RWPE1 (cell line): ENCODE data around the gene INHBB.
A peak's percentile ranks its signal among the peaks of the same experiment; 100 is the strongest.

Experiments used
- CTCF ChIA-PET: fragments of 350-600 bp; sonication (Branson Sonifier 250); formaldehyde crosslinking; extraction: SDS; loops from one replicate; lab custom pipeline; 2021; lab: Yijun Ruan, JAX
- POLR2A ChIA-PET: fragments of 400-600 bp; formaldehyde crosslinking; extraction: SDS; loops from one replicate; lab custom pipeline; 2020; ENCODE audit warnings: antibody characterized with exemption; ENCODE audit not compliant: low non-redundant PET; lab: Yijun Ruan, JAX
- DNase-seq: peaks from one replicate; pipeline ENCODE4 v3.0.0; 2012; ENCODE audit warnings: low spot score
- H3K27ac ChIP-seq: fragments of 450-650 bp; 2 replicates; pipeline ENCODE4 v1.5.1; 2017
- CTCF ChIP-seq: fragments of 450-650 bp; conservative IDR thresholded peaks from 2 replicates; pipeline ENCODE4 v1.5.1; 2017; ENCODE audit warnings: low read depth, mild to moderate bottlenecking

Gene INHBB

DNA sequence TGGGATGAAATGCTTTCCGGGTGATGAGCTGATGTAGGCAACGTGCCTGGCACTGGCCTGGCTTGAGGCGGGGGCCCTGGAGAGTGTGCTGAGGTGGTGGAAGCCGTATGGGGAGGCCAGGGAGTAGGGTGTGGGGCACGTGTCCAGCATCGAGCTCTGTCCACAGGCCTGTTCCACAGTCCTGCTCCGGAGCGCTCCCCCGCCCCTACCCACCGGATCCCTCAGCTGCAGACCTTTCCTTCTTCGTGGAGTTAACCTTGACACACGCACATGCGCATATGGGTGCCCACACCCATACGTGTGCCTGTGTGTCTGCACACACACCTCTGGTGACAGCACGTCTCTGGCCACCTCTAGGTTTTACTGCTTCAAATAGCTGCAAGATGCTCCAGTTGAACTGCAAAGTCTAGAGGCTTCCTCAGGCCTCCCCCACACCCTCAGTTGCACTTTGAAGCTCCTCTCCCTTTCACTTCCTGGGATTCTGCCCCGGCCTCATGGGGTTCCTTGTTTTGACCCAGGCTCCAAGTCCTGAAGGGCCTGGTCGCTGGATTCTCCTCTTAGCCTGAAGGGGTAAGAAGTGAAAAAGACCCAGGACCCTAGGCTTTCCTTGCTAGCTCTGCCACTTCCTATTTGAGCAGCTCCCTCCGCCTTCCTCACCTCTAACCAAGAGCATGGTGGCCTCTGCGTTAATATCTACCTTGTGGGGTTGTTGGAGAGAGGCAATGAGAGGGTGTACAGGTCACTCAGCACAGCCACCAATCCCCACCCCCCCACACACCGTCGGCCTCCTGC lies 49.5 kb downstream of the INHBB start:
- no peak overlapping the region for H3K27ac ChIP-seq
- TF ChIP-seq CTCF: no peak
- ChIA-PET CTCF (interaction anchor here (0.6 to 0.9 kb wide), 3 partner anchors 28 to 675 kb away, joined by 4 to 9 read pairs (median 4); no protein-coding TSS in a partner anchor), POLR2A (no interaction called here)
- no peak for DNase-seq

DNA sequence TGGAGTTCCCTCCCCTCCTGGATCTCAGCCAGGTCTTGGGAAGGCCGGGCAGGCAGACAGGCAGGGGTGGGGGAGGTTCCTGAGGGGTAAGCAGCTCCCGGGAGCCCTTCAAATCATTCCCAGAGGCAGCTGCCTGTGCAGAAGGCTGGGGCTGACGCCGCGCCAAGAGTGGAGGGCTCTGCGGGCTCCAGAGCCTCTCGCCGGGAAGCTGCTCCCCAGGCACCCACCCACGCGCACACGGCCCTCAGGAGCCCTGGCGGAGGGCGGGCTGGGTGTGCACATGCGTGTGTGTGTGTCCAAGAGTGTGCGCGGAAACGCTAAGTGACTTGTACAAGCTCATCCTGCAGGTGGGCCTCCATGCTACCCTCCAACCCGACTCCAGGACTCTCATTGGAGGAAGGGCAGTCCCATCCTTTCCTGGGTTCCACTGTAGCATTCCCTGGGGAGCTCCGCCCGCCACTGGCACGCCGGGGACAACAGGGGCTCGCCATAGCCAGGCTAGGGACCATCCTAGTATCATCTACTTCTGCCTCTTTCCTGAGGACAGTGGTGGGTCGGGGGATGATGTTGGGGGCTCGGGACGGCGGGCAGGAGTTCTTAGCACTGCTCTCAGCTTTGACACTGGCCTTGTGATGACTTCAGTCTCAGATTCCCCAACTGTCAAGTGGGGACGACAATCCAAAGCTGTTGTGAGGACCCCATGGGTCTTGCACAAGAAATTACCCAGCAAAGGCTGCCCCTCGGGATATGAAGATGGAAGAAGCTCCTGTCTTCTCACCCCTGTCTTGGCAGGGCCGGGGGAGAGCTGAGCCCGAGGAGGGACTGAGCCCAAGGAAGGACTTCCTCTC lies 50.3 kb downstream of the INHBB start:
- no peak for DNase-seq
- TF ChIP-seq CTCF: no peak
- no peak overlapping the region for H3K27ac ChIP-seq
- POLR2A ChIA-PET: no interaction called here
- CTCF ChIA-PET: interaction anchor here (0.6 kb wide), 1 partner anchor 674 kb away, joined by 9 read pairs; no protein-coding TSS in a partner anchor

- H3K27ac ChIP-seq: no peak overlapping the region
- TF ChIP-seq CTCF: no peak
- ChIA-PET CTCF (interaction anchor here (0.6 to 1.1 kb wide), 2 partner anchors 84 to 206 kb away, joined by 3 read pairs; no protein-coding TSS in a partner anchor), POLR2A (no interaction called here)
- DNase-seq: peak; percentile 30
These were observed 51.2 kb downstream of the INHBB start for GRCh38 chr2:120396861-120397811.

- no peak for TF ChIP-seq CTCF
- H3K27ac ChIP-seq: no peak overlapping the region
- ChIA-PET CTCF (interaction anchor here (0.6 to 1.1 kb wide), 3 partner anchors 85 to 394 kb away, joined by 3 read pairs; no protein-coding TSS in a partner anchor), POLR2A (no interaction called here)
- no peak for DNase-seq
These were observed 52.4 kb downstream of the INHBB start for GRCh38 chr2:120398051-120398995.

- TF ChIP-seq CTCF: no peak
- DNase-seq: peak; percentile 53
- CTCF ChIA-PET: interaction anchor here (0.6 to 1.0 kb wide), 2 partner anchors 24 to 86 kb away, joined by 3 to 4 read pairs; no protein-coding TSS in a partner anchor
- POLR2A ChIA-PET: no interaction called here
- H3K27ac ChIP-seq: no peak overlapping the region
These were observed 53.3 kb downstream of the INHBB start for GRCh38 chr2:120398996-120399888.
